WTC11 (cell line): ENCODE results near the gene UGCG. TPM values are rescaled to one million over a fixed set of nuclear protein-coding genes. Genes with fewer than 3 reads are reported as not detected.

Experiments used
- ATAC-seq: fragments of 200-7000 bp; cut with Tn5 transposase; 2 replicates; pipeline ENCODE4 v1.10.0; 2021; ENCODE audit warnings: mild to moderate bottlenecking, moderate library complexity
- CTCF ChIA-PET: fragments of 300-600 bp; sonication (Branson Sonifier 250); formaldehyde crosslinking; loops from one replicate; lab custom pipeline; 2021; ENCODE audit warnings: antibody characterized with exemption; lab: Charles Lee
- POLR2A ChIA-PET: fragments of 350-600 bp; sonication (Branson Sonifier 250); formaldehyde crosslinking; loops from one replicate; lab custom pipeline; 2021; ENCODE audit warnings: antibody characterized with exemption; lab: Charles Lee
- DNase-seq: peaks from one replicate; pipeline ENCODE4 v3.0.0; 2021; ENCODE audit warnings: low spot score
- H3K27ac Mint-ChIP-seq: 2 replicates; pipeline ENCODE4 v1.8.0; 2021; ENCODE audit warnings: mixed read lengths
- H3K27me3 Mint-ChIP-seq: 2 replicates; pipeline ENCODE4 v1.8.0; 2021; ENCODE audit warnings: low read depth, mild to moderate bottlenecking, moderate library complexity, mixed read lengths
- H3K36me3 Mint-ChIP-seq: 2 replicates; pipeline ENCODE4 v1.8.0; 2021; ENCODE audit warnings: mixed read lengths
- H3K4me1 Mint-ChIP-seq: 2 replicates; pipeline ENCODE4 v1.8.0; 2022; ENCODE audit warnings: mixed read lengths
- H3K4me3 Mint-ChIP-seq: 2 replicates; pipeline ENCODE4 v1.8.0; 2021; ENCODE audit warnings: mild to moderate bottlenecking, moderate library complexity, mixed read lengths
- H3K9me3 Mint-ChIP-seq: 2 replicates; pipeline ENCODE4 v1.8.0; 2021; ENCODE audit warnings: mixed read lengths
- AFF4 ChIP-seq: sonication (generic); formaldehyde crosslinking; IDR thresholded peaks from 2 replicates; pipeline ENCODE4 v1.8.1; 2023; ENCODE audit warnings: mild to moderate bottlenecking, missing genetic modification reagents, borderline replicate concordance
- CREM ChIP-seq: sonication (generic); formaldehyde crosslinking; IDR thresholded peaks from 2 replicates; pipeline ENCODE4 v1.8.1; 2022; ENCODE audit warnings: mild to moderate bottlenecking, missing genetic modification reagents, moderate library complexity
- ESRRA ChIP-seq: sonication (generic); formaldehyde crosslinking; IDR thresholded peaks from 2 replicates; pipeline ENCODE4 v1.8.1; 2022; ENCODE audit warnings: mild to moderate bottlenecking, missing genetic modification reagents, borderline replicate concordance
- FOXK1 ChIP-seq: sonication (generic); formaldehyde crosslinking; IDR thresholded peaks from 2 replicates; pipeline ENCODE4 v1.8.0; 2022; ENCODE audit warnings: mild to moderate bottlenecking, moderate library complexity, missing genetic modification reagents
- KAT7 ChIP-seq: sonication (generic); formaldehyde crosslinking; IDR thresholded peaks from 2 replicates; pipeline ENCODE4 v1.8.1; 2023; ENCODE audit warnings: missing genetic modification reagents, mild to moderate bottlenecking, borderline replicate concordance
- MLX ChIP-seq: sonication (generic); formaldehyde crosslinking; IDR thresholded peaks from 2 replicates; pipeline ENCODE4 v1.8.1; 2023; ENCODE audit warnings: mild to moderate bottlenecking, missing genetic modification reagents, moderate library complexity
- NFATC4 ChIP-seq: fragments of 250-450 bp; sonication (Bioruptor Pico); IDR thresholded peaks from 2 replicates; pipeline ENCODE4 v1.9.0; 2021; ENCODE audit warnings: mild to moderate bottlenecking
- OVOL2 ChIP-seq: fragments of 250-450 bp; sonication (Bioruptor Pico); IDR thresholded peaks from 2 replicates; pipeline ENCODE4 v1.9.0; 2021; ENCODE audit warnings: mild to moderate bottlenecking, borderline replicate concordance
- USF1 ChIP-seq: sonication (generic); formaldehyde crosslinking; IDR thresholded peaks from 2 replicates; pipeline ENCODE4 v1.8.0; 2022; ENCODE audit warnings: mild to moderate bottlenecking, missing genetic modification reagents
- ZMAT4 ChIP-seq: fragments of 250-450 bp; sonication (Bioruptor Pico); IDR thresholded peaks from 2 replicates; pipeline ENCODE4 v1.9.0; 2021; ENCODE audit warnings: mild to moderate bottlenecking
- ZNF232 ChIP-seq: sonication (generic); formaldehyde crosslinking; IDR thresholded peaks from 2 replicates; pipeline ENCODE4 v1.8.0; 2022; ENCODE audit warnings: mild to moderate bottlenecking, missing genetic modification reagents
- ZNF317 ChIP-seq: sonication (generic); formaldehyde crosslinking; IDR thresholded peaks from 2 replicates; pipeline ENCODE4 v1.8.1; 2023; ENCODE audit warnings: low read depth, mild to moderate bottlenecking, moderate library complexity, missing genetic modification reagents, borderline replicate concordance
- ZNF423 ChIP-seq: fragments of 250-450 bp; sonication (Bioruptor Pico); IDR thresholded peaks from 2 replicates; pipeline ENCODE4 v2.1.2; 2022; ENCODE audit warnings: mild to moderate bottlenecking, moderate library complexity
- ZSCAN18 ChIP-seq: fragments of 250-450 bp; sonication (Bioruptor Pico); IDR thresholded peaks from 2 replicates; pipeline ENCODE4 v2.1.2; 2022; ENCODE audit warnings: mild to moderate bottlenecking, moderate library complexity
- total RNA-seq: library from RNA; stranded (reverse); gene quantifications from 3 replicates; pipeline ENCODE4 v1.2.3, GENCODE V29; 2021

UGCG gene
- total RNA-seq, 1 experiment from 2014 or later: 37.5 TPM

GRCh38 chr9:111919875-111920274 lies 23.3 kb downstream of the UGCG start:
- Mint-ChIP-seq H3K4me1 (no peaks in the 10 kb centered on the region), H3K9me3 (no peaks in the 10 kb centered on the region), H3K4me3 (no peak overlapping the region), H3K27me3 (no peaks in the 10 kb centered on the region), H3K27ac (no peak overlapping the region), H3K36me3 (peaks cover 9% of the 10 kb centered on the region)
- ATAC-seq (no peak), DNase-seq (no peak)
- POLR2A ChIA-PET: interaction anchor here (0.7 kb wide), 1 partner anchor 17 kb away, joined by 4 read pairs; no protein-coding TSS in a partner anchor
- no peak for TF ChIP-seq MLX (CRISPR knock-in tag)
- CTCF ChIA-PET: interaction anchor here (0.6 kb wide), 1 partner anchor 792 kb away, joined by 3 read pairs; no protein-coding TSS in a partner anchor

GRCh38 chr9:111920531-111920930 lies 23.9 kb downstream of the UGCG start:
- Mint-ChIP-seq H3K36me3 (peaks cover 9% of the 10 kb centered on the region), H3K4me3 (no peak overlapping the region), H3K27ac (no peak overlapping the region), H3K9me3 (no peaks in the 10 kb centered on the region), H3K4me1 (no peaks in the 10 kb centered on the region), H3K27me3 (no peaks in the 10 kb centered on the region)
- ChIA-PET CTCF (no interaction called here), POLR2A (no interaction called here)
- DNase-seq (no peak), ATAC-seq (no peak)
- no peak for TF ChIP-seq FOXK1 (CRISPR knock-in tag)
- TF ChIP-seq OVOL2 (CRISPR knock-in tag): no peak
- TF ChIP-seq ZNF232 (CRISPR knock-in tag): no peak
- no peak for TF ChIP-seq AFF4 (CRISPR knock-in tag)
- TF ChIP-seq USF1 (CRISPR knock-in tag): no peak
- no peak for TF ChIP-seq ZMAT4 (CRISPR knock-in tag)
- no peak for TF ChIP-seq CREM (CRISPR knock-in tag)

- DNase-seq (no peak), ATAC-seq (no peak)
- ChIA-PET POLR2A (no interaction called here), CTCF (no interaction called here)
- no peak overlapping the region for H3K4me3 Mint-ChIP-seq
- TF ChIP-seq FOXK1 (CRISPR knock-in tag) (no peak), ESRRA (no peak), ZNF423 (CRISPR knock-in tag) (no peak), KAT7 (CRISPR knock-in tag) (no peak), ZNF317 (CRISPR knock-in tag) (no peak), NFATC4 (CRISPR knock-in tag) (no peak), ZSCAN18 (CRISPR knock-in tag) (no peak)
- H3K27me3 Mint-ChIP-seq: no peaks in the 10 kb centered on the region
- H3K4me1 Mint-ChIP-seq: no peaks in the 10 kb centered on the region
- no peak overlapping the region for H3K27ac Mint-ChIP-seq
- no peaks in the 10 kb centered on the region for H3K9me3 Mint-ChIP-seq
- H3K36me3 Mint-ChIP-seq: peaks cover 12% of the 10 kb centered on the region
Observed at GRCh38 chr9:111922324-111923013, 25.9 kb downstream of the UGCG start.
